Stimulated activated CD8-positive, alpha-beta memory T cell treated with anti-CD3 and anti-CD28 coated beads, Interleukin-15, amount 100 ng/mL, for 24 hours (primary cell): ENCODE data around the gene EWSR1.
"Not testable (repeated sequence)": the region's sequence is repeated elsewhere in the genome, so short reads cannot be mapped to it uniquely, and the experiment has no call there.

Experiments used
- DNase-seq: peaks from one replicate; pipeline ENCODE4 v3.0.0-alpha.2; 2020; ENCODE audit warnings: low read depth

Gene EWSR1

GRCh38 chr22:29339381-29340235 lies 71.5 kb downstream of the EWSR1 start:
- no peak for DNase-seq

- DNase-seq: no peak
Measured at GRCh38 chr22:29340566-29340965, 72.5 kb downstream of the EWSR1 start.

- DNase-seq: no peak
Measured at GRCh38 chr22:29341056-29341848, 73.2 kb downstream of the EWSR1 start.

GRCh38 chr22:29341849-29342127 lies 73.7 kb downstream of the EWSR1 start:
- DNase-seq: no peak

- no peak for DNase-seq
Measured at GRCh38 chr22:29342177-29342576, 74.1 kb downstream of the EWSR1 start.

- no peak for DNase-seq
Measured at GRCh38 chr22:29342577-29343312, 74.7 kb downstream of the EWSR1 start.

GRCh38 chr22:29343313-29343805 lies 75.3 kb downstream of the EWSR1 start:
- DNase-seq: no peak

GRCh38 chr22:29344137-29344536 lies 76.1 kb downstream of the EWSR1 start:
- DNase-seq: no peak

GRCh38 chr22:29344889-29345288 lies 76.8 kb downstream of the EWSR1 start:
- DNase-seq: not testable (repeated sequence)

GRCh38 chr22:29345932-29346331 lies 77.9 kb downstream of the EWSR1 start:
- DNase-seq: no peak

GRCh38 chr22:29346659-29347058 lies 78.6 kb downstream of the EWSR1 start:
- no peak for DNase-seq

- no peak for DNase-seq
Measured at GRCh38 chr22:29348041-29348440, 80.0 kb downstream of the EWSR1 start.

- DNase-seq: no peak
Measured at GRCh38 chr22:29348956-29349355, 80.9 kb downstream of the EWSR1 start.
